WTC11 (cell line): ENCODE data around the gene RNPEPL1. TPM values are rescaled to one million over a fixed set of nuclear protein-coding genes. Genes with fewer than 3 reads are reported as not detected.

ENCODE experiments used
- ATAC-seq: fragments of 200-7000 bp; cut with Tn5 transposase; 2 replicates; pipeline ENCODE4 v1.10.0; 2021; ENCODE audit warnings: mild to moderate bottlenecking, moderate library complexity
- CTCF ChIA-PET: fragments of 300-600 bp; sonication (Branson Sonifier 250); formaldehyde crosslinking; loops from one replicate; lab custom pipeline; 2021; ENCODE audit warnings: antibody characterized with exemption; lab: Charles Lee
- POLR2A ChIA-PET: fragments of 350-600 bp; sonication (Branson Sonifier 250); formaldehyde crosslinking; loops from one replicate; lab custom pipeline; 2021; ENCODE audit warnings: antibody characterized with exemption; lab: Charles Lee
- DNase-seq: peaks from one replicate; pipeline ENCODE4 v3.0.0; 2021; ENCODE audit warnings: low spot score
- H3K27ac Mint-ChIP-seq: 2 replicates; pipeline ENCODE4 v1.8.0; 2021; ENCODE audit warnings: mixed read lengths
- H3K27me3 Mint-ChIP-seq: 2 replicates; pipeline ENCODE4 v1.8.0; 2021; ENCODE audit warnings: low read depth, mild to moderate bottlenecking, moderate library complexity, mixed read lengths
- H3K36me3 Mint-ChIP-seq: 2 replicates; pipeline ENCODE4 v1.8.0; 2021; ENCODE audit warnings: mixed read lengths
- H3K4me1 Mint-ChIP-seq: 2 replicates; pipeline ENCODE4 v1.8.0; 2022; ENCODE audit warnings: mixed read lengths
- H3K4me3 Mint-ChIP-seq: 2 replicates; pipeline ENCODE4 v1.8.0; 2021; ENCODE audit warnings: mild to moderate bottlenecking, moderate library complexity, mixed read lengths
- H3K9me3 Mint-ChIP-seq: 2 replicates; pipeline ENCODE4 v1.8.0; 2021; ENCODE audit warnings: mixed read lengths
- AR ChIP-seq: fragments of 250-450 bp; sonication (Bioruptor Pico); IDR thresholded peaks from 2 replicates; pipeline ENCODE4 v1.9.0; 2021; ENCODE audit warnings: mild to moderate bottlenecking
- CREB1 ChIP-seq: sonication (generic); formaldehyde crosslinking; IDR thresholded peaks from 2 replicates; pipeline ENCODE4 v1.8.0; 2023; ENCODE audit warnings: mild to moderate bottlenecking, missing genetic modification reagents
- CREM ChIP-seq: sonication (generic); formaldehyde crosslinking; IDR thresholded peaks from 2 replicates; pipeline ENCODE4 v1.8.1; 2022; ENCODE audit warnings: mild to moderate bottlenecking, missing genetic modification reagents, moderate library complexity
- FOXJ3 ChIP-seq: sonication (generic); formaldehyde crosslinking; IDR thresholded peaks from 2 replicates; pipeline ENCODE4 v1.9.0; 2021; ENCODE audit warnings: missing genetic modification reagents, mild to moderate bottlenecking, borderline replicate concordance
- FOXP4 ChIP-seq: sonication (generic); formaldehyde crosslinking; IDR thresholded peaks from 2 replicates; pipeline ENCODE4 v1.8.0; 2022; ENCODE audit warnings: mild to moderate bottlenecking, missing genetic modification reagents
- GRHL2 ChIP-seq: fragments of 250-450 bp; sonication (Bioruptor Pico); IDR thresholded peaks from 2 replicates; pipeline ENCODE4 v1.8.0; 2022; ENCODE audit warnings: mild to moderate bottlenecking, moderate library complexity; ENCODE audit not compliant: insufficient replicate concordance, severe bottlenecking
- HMGA2 ChIP-seq: fragments of 250-450 bp; sonication (Bioruptor Pico); IDR thresholded peaks from 2 replicates; pipeline ENCODE4 v1.4.0; 2021; ENCODE audit warnings: mild to moderate bottlenecking, moderate library complexity
- JAZF1 ChIP-seq: fragments of 250-450 bp; sonication (Bioruptor Pico); IDR thresholded peaks from 2 replicates; pipeline ENCODE4 v1.9.0; 2021; ENCODE audit warnings: moderate library complexity, mild to moderate bottlenecking, inconsistent platforms
- OVOL2 ChIP-seq: fragments of 250-450 bp; sonication (Bioruptor Pico); IDR thresholded peaks from 2 replicates; pipeline ENCODE4 v1.9.0; 2021; ENCODE audit warnings: mild to moderate bottlenecking, borderline replicate concordance
- RORB ChIP-seq: fragments of 250-450 bp; sonication (Bioruptor Pico); IDR thresholded peaks from 2 replicates; pipeline ENCODE4 v1.9.0; 2021; ENCODE audit warnings: mild to moderate bottlenecking
- SMAD3 ChIP-seq: sonication (generic); formaldehyde crosslinking; IDR thresholded peaks from 2 replicates; pipeline ENCODE4 v1.8.0; 2022; ENCODE audit warnings: missing genetic modification reagents, mild to moderate bottlenecking, borderline replicate concordance
- TEAD4 ChIP-seq: sonication (generic); formaldehyde crosslinking; IDR thresholded peaks from 2 replicates; pipeline ENCODE4 v1.8.0; 2022; ENCODE audit warnings: mild to moderate bottlenecking, missing genetic modification reagents
- ZNF396 ChIP-seq: fragments of 250-450 bp; sonication (Bioruptor Pico); IDR thresholded peaks from 2 replicates; pipeline ENCODE4 v1.8.0; 2021; ENCODE audit warnings: mild to moderate bottlenecking, moderate library complexity, borderline replicate concordance
- total RNA-seq: library from RNA; stranded (reverse); gene quantifications from 3 replicates; pipeline ENCODE4 v1.2.3, GENCODE V29; 2021
- TF ChIP-seq, protein P1 (sequence below): sonication (generic); formaldehyde crosslinking; IDR thresholded peaks from 2 replicates; pipeline ENCODE4 v1.8.1; 2023; ENCODE audit warnings: mild to moderate bottlenecking, missing genetic modification reagents, borderline replicate concordance
- TF ChIP-seq, protein P2 (sequence below): sonication (generic); formaldehyde crosslinking; IDR thresholded peaks from 2 replicates; pipeline ENCODE4 v1.8.1; 2023; ENCODE audit warnings: mild to moderate bottlenecking, missing genetic modification reagents
- TF ChIP-seq, protein P3 (sequence below): sonication (generic); formaldehyde crosslinking; IDR thresholded peaks from 2 replicates; pipeline ENCODE4 v1.8.1; 2022; ENCODE audit warnings: mild to moderate bottlenecking, missing genetic modification reagents, moderate library complexity, borderline replicate concordance

The RNPEPL1 gene
- total RNA-seq, 1 experiment from 2014 or later: 18.8 TPM

DNA sequence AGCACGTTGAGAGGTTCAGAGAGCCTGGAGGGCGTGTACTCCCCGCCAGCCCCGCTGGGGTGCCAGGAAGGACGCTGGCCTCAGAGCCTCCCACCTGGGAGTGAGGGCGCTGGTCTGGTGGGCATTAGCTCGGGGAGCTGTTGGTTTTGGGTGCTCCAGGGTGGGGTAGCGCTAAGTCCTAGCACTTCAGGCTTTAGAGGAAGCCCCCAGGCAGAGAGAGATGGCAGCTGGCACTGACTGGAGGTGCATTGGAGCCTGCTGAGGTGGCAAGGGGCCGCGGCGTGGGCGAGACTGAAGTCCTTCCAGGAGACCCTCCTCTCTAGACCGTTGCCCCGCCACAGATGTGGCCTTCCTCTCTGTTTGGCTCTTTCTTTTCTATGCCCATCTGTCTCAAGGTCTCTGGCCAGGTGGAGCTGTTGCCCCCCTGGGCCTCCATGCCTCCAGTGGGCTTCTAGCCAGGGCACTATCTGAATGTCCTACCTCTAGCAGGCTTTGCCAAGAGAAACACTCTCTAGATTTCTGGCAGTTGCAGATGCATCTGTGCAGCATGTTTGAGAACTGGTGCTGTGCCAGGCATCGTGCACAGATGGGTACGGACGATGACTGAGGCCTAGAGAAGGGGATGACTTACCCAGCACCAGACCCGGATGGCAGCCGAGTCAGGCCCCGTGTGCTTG is 24.9 kb downstream of the RNPEPL1 start:
- peak; percentile 4 for DNase-seq
- no peak for ATAC-seq
- no peak for TF ChIP-seq FOXP4 (CRISPR knock-in tag)
- TF ChIP-seq ZNF396: no peak
- TF ChIP-seq, protein P1, sequence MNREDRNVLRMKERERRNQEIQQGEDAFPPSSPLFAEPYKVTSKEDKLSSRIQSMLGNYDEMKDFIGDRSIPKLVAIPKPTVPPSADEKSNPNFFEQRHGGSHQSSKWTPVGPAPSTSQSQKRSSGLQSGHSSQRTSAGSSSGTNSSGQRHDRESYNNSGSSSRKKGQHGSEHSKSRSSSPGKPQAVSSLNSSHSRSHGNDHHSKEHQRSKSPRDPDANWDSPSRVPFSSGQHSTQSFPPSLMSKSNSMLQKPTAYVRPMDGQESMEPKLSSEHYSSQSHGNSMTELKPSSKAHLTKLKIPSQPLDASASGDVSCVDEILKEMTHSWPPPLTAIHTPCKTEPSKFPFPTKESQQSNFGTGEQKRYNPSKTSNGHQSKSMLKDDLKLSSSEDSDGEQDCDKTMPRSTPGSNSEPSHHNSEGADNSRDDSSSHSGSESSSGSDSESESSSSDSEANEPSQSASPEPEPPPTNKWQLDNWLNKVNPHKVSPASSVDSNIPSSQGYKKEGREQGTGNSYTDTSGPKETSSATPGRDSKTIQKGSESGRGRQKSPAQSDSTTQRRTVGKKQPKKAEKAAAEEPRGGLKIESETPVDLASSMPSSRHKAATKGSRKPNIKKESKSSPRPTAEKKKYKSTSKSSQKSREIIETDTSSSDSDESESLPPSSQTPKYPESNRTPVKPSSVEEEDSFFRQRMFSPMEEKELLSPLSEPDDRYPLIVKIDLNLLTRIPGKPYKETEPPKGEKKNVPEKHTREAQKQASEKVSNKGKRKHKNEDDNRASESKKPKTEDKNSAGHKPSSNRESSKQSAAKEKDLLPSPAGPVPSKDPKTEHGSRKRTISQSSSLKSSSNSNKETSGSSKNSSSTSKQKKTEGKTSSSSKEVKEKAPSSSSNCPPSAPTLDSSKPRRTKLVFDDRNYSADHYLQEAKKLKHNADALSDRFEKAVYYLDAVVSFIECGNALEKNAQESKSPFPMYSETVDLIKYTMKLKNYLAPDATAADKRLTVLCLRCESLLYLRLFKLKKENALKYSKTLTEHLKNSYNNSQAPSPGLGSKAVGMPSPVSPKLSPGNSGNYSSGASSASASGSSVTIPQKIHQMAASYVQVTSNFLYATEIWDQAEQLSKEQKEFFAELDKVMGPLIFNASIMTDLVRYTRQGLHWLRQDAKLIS: no peak
- Mint-ChIP-seq H3K4me3 (no peak overlapping the region), H3K27me3 (no peaks in the 10 kb centered on the region), H3K9me3 (no peaks in the 10 kb centered on the region), H3K36me3 (0 out of 2 replicates have a peak, but pooled peaks cover 2% of the 10 kb centered on the region), H3K4me1 (peaks cover 9% of the 10 kb centered on the region), H3K27ac (no peak overlapping the region)
- CTCF ChIA-PET: no interaction called here
- POLR2A ChIA-PET: no interaction called here

- ATAC-seq (no peak), DNase-seq (peak; percentile 5)
- Mint-ChIP-seq H3K9me3 (no peaks in the 10 kb centered on the region), H3K27me3 (no peaks in the 10 kb centered on the region), H3K4me1 (peaks cover 2% of the 10 kb centered on the region), H3K27ac (no peak overlapping the region), H3K36me3 (0 out of 2 replicates have a peak, but pooled peaks cover 2% of the 10 kb centered on the region), H3K4me3 (no peak overlapping the region)
- ChIA-PET POLR2A (no interaction called here), CTCF (interaction anchor here (1.3 kb wide), 1 partner anchor 8 kb away, joined by 3 read pairs; the partner anchor contains the start of gene CAPN10)
- TF ChIP-seq, protein P2, sequence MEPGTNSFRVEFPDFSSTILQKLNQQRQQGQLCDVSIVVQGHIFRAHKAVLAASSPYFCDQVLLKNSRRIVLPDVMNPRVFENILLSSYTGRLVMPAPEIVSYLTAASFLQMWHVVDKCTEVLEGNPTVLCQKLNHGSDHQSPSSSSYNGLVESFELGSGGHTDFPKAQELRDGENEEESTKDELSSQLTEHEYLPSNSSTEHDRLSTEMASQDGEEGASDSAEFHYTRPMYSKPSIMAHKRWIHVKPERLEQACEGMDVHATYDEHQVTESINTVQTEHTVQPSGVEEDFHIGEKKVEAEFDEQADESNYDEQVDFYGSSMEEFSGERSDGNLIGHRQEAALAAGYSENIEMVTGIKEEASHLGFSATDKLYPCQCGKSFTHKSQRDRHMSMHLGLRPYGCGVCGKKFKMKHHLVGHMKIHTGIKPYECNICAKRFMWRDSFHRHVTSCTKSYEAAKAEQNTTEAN (CRISPR knock-in tag): no peak
- TF ChIP-seq TEAD4 (CRISPR knock-in tag) (no peak), CREM (no peak), JAZF1 (CRISPR knock-in tag) (no peak), SMAD3 (CRISPR knock-in tag) (no peak), AR (CRISPR knock-in tag) (no peak), HMGA2 (no peak), CREB1 (CRISPR knock-in tag) (no peak), RORB (no peak), FOXJ3 (CRISPR knock-in tag) (no peak), GRHL2 (CRISPR knock-in tag) (no peak), OVOL2 (CRISPR knock-in tag) (no peak)
- TF ChIP-seq, protein P3, sequence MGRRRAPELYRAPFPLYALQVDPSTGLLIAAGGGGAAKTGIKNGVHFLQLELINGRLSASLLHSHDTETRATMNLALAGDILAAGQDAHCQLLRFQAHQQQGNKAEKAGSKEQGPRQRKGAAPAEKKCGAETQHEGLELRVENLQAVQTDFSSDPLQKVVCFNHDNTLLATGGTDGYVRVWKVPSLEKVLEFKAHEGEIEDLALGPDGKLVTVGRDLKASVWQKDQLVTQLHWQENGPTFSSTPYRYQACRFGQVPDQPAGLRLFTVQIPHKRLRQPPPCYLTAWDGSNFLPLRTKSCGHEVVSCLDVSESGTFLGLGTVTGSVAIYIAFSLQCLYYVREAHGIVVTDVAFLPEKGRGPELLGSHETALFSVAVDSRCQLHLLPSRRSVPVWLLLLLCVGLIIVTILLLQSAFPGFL (CRISPR knock-in tag): no peak
Observed at GRCh38 chr2:240593703-240594451, 25.6 kb downstream of the RNPEPL1 start.
